GM21825 (cell line): ENCODE results near the gene RASSF10.

ENCODE experiments used
- ATAC-seq: cut with Tn5 transposase; IDR thresholded peaks from one replicate; pipeline ENCODE4 v1.9.1; 2021; ENCODE audit warnings: mild to moderate bottlenecking, moderate library complexity; ENCODE audit not compliant: unreplicated experiment

Gene RASSF10

DNA sequence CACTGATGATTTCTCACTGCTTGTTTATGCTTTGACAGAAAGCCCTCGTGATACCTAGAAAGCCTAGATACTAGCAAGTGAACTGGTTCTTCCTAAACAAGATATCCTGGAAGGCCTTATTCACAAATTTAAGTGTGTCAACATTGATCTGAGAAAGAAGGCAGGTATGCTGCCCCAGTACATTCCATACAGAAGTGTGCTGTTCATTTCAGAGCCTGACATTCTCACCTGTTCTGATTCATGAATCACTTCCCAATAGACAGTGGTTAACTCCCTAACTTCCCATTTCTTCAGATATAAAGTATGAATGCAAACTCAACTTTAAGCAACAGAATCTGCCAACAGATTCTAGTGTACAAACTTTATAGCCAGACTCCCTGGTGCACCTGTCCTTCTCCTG lies 15.5 kb upstream of the RASSF10 start:
- no peak for ATAC-seq

DNA sequence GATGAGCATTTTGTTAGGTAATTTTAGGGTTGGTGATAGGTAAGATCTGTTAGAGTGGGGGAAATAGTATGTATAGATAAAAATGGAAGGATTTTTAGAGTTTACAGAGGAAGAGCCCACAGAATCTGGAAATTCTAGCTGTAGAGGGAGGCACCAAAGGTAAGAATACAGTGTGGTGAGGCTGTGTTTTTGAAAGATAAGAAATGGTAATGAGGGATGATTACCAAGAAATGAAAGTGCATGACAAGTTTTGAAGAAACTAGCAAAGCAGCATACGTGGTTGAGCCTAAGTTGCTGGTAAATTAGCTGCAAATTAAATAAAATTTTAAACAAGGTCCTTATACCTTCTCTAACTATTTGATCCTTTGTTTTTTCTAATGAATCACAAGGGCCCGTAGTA lies 14.6 kb upstream of the RASSF10 start:
- no peak for ATAC-seq

DNA sequence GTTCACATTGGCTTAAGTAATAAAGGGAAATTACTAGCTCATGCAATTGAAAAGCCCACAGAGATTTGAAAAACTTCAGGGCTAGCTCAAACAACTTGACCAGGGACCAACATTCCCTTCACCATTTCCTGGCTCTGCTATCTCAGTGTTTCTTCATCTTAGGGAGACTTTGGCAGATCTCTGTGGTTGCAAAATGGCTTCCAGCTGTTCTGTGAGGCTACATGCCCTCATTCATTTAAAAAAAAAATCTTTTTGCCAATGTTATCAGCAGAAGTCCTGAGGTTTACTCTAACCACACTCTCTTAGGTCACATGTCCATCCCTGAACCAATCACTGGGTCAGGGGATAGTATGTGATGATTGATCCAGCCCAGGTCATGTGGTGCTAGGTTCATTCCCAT lies 13.9 kb upstream of the RASSF10 start:
- ATAC-seq, result no peak

DNA sequence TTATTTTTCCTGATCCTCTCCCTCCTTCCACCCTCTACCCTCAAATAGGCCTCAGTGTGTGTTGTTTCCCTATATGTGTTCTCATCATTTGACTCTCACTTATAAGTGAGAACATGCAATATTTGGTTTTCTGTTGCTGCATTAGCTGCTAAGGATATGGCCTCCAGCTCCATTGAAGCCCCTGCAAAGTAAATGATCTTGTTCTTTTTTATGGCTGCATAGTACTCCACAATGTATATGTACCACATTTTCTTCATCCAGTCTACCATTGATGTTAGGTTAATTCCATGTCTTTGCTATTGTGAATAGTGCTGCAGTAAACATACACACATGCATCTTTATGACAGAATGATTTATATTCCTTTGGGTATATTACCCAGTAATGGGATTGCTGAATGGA lies 13.3 kb upstream of the RASSF10 start:
- ATAC-seq, result no peak

DNA sequence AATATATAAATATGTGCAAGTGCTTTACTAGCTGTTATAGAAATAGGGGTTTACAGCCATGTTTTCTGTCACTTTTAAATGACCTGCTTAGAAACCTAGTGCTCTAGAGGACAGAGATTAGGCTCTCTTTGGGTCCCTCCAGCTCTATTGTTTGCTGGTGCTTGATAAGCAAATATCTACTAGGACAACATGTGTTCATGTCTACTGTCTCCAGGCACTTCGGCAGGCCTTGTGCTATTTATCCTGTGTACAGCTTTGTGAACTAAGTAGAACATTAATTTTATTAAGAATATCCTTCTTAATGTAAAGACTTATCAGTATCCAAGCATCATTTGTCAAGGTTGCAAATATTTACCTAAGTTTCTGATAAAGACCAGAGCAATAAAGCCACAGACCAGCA lies 11.9 kb upstream of the RASSF10 start:
- ATAC-seq, result no peak

DNA sequence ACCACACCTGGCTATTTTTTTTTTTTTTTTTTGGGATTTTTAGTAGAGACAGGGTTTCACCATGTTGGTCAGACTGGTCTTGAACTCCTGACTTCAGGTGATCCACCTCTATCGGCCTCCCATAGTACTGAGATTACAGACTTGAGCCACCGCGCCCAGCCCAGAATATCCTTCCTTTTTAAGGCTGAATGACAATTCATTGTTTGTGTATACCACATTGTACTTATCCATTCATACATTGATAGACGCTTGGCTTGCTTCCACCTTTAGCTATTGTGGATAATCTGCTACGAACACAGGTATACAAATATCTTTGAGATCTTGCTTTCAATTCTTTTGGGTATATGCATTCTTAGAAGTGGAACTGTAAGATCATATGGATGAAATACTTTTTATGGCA lies 10.8 kb upstream of the RASSF10 start:
- ATAC-seq, result no peak

DNA sequence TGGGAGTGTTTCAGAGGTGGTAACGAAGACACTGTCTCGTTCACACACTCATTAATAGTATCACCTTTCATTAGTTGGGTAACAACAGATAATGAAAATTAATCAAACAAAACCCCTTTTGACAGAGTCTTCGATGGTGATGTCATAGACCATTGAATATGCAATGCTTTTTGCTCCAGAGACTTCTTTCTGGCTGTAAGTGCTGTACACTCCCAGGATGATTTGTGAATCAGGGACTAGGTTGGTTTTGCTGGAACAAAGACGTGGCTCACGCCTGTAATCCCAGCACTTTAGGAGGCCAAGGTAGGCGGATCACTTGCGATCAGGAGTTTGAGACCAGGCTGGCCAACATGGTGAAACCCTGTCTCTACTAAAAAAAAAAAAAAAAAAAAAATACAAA lies 9.5 kb upstream of the RASSF10 start:
- no peak for ATAC-seq

DNA sequence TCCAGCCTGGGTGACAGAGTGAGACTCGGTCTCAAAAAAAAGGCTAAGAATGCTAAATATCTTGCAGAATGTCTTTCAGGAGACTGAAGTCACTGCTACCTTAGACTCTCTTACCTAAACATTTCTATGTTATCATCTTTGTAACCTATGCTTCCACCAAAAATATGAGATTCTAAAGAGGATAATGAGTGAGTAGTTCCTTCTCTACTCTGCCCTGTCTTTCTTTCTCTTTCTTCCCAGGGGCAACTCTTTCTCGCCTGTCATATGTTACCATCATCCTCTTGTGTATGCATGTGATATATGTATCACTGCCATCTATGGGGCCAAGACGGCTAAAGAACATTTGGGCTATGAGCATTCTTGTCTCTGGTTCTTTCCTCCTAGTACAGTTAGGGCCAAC lies 9.0 kb upstream of the RASSF10 start:
- ATAC-seq, result no peak

DNA sequence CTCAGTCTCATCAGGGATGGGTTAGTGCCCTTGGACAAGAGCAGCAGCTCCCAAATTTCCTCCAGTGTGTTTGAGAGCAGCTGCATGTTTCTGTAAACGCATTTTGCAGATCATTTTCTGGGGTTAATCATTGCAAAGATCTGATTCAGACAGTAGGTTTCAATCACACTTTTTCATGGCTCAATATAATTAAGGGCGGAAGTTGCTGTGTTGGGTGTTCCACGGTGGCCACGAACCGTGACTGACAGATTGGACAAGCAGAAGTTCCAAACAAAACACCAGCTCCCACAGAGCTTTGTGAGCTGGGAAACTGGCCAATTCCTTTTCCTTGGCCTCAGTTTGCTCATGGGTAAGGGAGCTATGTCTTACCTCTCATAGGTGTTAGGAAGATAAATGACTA lies 8.4 kb upstream of the RASSF10 start:
- ATAC-seq, result no peak

DNA sequence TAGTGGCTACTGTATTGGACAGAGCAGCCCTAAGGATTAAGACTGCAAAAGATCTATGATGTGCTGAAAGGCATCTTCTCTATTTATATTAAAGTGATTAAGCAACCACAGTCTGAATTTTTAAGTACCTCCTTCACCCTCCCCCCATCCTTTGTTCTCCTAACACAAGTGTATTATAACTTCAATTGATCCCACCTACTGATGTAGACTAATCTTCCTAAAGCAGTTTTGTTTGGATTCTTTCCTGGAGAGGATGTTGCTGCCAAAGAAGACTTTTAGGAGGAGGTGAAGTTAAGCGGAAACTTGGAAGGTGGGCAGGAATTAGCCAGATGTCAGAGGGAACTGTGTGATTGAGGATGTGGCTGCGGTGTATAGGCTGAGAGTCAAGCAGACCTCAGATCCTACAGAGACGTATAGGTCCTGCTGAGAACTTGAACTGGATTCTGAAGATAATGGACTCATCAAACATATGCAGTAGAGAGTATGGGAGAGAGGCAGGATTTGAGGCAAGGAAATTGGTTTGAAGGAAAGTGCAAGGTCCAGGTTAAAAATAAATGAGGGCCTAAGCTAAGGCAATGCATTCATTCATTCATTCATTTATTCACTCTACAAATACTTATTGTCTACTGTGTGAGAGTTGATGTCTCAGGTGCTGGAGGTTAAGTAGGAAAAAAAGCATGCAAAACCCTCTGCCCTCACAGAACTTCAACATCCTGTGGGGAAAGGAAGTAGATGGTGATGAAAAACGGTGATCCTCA lies 5.2 kb upstream of the RASSF10 start:
- ATAC-seq, result no peak

DNA sequence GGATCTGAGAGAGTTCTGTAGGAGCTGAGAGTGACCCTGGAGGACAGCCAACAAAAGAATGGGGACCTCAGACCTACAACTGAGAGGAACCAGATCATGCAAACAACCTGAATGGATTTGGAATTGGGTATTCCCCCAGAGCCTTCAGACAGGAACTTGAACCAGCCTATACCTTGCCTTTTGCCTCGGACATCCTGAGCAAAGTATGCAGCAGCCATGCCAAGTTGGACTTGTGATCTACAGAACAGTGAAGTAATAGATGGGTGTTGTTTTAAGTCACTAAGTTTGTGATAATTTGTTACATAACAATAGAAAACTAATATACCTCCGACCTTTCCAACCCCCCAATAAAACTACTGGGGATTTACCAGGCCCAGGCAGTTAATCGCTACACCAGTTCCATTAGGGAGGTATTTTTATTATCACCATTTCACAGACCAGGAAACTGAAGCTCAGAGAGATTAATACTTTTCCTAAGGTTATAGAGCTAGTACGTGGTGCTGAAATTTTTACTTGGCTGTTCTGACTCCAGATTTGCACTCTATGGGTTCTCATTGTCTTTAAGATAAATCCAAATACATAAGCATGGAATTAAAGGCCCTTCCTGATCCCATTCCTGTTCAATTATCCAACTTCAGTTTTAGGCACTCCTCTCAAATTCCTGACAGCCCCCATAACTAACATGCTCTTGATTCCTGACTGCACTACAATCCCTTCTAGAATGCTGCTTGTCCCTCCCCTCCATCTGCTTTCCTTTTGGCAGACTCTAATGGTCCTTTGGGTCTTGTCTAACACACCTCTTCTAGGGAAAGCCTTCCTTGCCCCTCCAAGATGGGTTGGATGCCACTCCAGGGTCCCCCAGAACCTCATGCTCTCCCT lies 1.7 kb upstream of the RASSF10 start:
- no peak for ATAC-seq

DNA sequence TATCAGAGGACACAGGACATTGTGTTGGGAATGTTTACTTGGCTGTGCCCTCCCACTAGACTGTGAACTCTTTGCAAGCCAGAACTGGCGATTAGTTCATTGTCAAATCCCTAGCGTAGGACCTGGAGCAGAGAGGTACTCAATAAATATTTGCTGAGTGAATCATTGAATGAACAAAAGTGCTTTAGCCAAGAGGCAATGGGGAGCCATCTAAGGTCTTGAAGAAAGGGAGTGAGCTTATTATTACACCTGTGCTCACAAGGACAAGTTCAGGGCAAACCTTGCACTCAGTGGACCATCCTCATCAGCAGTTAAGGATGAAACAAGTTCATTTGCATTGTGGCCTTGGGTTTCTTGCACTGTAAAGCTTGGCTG lies 1.1 kb upstream of the RASSF10 start:
- no peak for ATAC-seq

DNA sequence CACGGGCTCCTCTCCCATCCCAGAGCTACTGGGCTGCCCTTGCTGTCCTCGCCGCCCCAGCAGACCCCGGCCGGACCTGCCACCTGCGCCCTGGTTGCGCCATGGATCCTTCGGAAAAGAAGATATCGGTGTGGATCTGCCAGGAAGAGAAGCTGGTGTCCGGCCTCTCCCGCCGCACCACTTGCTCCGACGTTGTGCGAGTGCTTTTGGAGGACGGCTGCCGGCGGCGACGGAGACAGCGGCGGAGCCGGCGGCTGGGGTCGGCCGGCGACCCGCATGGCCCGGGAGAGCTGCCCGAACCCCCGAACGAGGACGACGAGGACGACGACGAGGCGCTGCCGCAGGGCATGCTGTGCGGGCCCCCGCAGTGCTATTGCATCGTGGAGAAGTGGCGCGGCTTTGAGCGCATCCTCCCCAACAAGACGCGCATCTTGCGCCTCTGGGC lies 382 bp downstream of the RASSF10 start:
- ATAC-seq, result no peak

DNA sequence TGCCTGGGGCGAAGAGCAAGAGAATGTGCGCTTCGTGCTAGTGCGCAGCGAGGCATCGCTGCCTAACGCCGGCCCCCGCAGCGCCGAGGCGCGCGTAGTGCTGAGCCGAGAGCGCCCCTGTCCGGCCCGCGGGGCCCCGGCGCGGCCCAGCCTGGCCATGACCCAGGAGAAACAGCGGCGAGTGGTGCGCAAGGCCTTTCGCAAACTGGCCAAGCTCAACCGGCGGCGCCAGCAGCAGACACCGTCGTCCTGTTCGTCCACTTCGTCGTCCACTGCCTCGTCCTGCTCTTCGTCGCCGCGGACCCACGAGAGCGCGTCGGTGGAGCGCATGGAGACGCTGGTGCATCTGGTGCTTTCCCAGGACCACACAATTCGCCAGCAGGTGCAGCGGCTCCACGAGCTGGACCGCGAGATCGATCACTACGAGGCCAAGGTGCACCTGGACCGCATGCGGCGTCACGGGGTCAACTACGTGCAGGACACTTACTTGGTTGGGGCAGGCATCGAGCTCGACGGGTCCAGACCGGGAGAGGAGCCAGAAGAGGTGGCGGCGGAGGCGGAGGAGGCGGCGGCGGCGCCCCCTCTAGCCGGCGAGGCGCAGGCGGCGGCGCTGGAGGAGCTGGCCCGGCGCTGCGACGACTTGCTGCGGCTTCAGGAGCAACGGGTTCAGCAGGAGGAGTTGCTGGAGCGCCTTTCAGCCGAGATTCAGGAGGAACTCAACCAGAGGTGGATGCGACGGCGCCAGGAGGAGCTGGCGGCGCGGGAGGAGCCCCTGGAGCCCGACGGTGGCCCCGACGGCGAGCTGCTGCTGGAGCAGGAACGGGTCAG lies 1.0 kb downstream of the RASSF10 start:
- ATAC-seq, result no peak

DNA sequence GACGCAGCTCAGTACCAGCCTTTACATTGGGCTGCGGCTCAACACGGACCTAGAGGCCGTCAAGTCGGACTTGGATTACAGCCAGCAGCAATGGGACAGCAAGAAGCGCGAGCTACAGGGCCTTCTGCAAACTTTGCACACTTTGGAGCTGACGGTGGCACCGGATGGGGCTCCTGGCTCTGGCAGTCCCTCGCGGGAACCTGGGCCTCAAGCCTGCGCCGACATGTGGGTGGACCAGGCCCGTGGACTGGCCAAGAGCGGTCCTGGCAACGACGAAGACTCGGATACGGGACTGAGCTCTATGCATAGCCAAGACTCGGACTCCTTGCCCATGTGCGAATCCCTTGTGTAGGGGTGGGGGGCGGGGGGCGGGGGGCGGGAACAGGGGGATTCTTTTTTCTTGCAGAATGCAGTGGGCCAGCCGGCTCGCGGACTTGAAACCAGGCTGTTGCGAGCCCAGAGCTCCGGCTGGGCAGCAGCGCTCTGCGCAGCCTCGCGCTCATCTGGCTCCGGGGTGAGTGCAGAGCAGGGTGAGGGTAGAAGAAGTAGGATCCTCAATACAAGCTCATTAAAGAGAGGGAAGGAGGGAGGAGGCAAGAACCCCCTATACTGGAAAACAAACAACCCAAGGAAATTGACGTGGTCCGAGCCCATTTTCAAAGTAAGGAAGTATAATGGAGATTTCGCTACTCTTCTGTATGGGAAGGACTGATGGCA lies 1.8 kb downstream of the RASSF10 start:
- ATAC-seq, result no peak

DNA sequence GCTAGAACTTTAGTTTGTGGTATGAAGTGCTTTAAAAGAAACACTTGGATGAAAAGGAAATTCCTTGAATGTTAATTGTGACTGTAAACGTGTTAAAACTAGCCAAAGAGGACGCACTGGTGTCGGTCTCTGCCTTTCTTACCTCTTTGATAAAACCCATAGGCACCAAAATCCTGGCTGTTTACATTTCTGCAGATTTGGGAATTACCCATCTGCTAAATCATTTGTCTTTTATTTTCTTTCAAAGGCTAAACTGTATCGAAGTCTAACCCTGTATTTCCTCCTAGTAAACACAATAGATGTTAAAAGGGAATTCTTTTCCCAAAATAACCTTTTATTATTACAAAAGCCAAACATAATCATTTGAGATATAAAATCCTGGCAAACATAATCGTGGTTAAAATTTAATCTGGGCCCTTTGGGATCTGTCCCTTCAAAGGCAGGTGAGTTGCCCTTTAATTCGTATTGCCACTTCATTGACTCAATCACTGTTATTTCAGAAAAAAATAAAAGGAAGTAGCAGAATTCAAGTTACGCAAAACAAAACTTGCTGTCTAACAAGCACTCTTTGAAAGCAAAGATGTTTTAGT lies 2.4 kb downstream of the RASSF10 start:
- ATAC-seq, result no peak

DNA sequence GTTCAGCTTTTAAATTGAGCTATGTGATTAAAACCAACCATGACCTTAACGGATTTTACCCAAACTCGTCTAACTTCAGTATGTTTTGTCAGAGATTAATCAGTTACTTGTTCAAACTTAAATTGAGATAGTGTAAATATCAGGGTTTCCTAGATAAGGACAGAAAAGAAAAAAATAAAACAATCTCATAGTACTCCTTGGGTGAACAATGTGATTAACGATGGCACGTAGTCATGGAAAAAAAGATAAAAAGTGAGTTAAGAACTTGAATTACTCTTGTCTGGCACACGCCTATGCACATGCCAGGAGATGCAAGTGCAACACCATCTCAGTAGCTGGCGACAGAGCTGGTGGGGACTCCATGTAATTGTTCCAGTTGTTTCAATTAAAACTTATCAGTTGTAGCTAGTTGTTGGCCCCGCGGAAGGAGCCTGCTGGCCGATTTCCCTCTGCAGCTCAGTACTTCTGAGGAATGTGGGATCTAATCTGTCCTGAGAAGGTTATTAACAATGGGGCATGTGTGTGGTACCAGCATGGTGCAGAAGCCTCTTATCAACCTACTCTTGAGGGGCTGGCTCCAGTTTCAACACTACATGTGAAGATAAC lies 3.0 kb downstream of the RASSF10 start:
- ATAC-seq, result no peak

DNA sequence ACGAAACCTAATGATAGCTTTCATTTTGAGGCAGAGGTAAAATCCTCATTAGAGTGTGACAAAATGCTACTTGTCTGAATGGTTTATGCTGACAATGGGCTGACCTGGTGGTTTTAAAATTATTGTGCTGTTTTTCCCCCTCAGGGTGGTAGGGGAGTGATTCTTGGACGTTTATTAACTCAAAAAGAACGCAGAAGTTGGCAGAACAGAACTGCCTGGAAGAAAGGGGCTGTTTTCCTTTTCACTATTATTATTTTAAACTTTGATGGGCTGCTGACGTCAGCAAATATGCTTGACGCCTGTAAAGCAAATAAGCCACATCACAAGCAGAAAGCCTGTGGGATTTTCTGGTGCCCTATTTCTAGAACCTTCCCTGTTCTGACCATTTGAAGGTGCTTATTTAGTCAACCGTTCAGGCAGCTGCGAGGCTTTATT lies 4.0 kb downstream of the RASSF10 start:
- no peak for ATAC-seq

DNA sequence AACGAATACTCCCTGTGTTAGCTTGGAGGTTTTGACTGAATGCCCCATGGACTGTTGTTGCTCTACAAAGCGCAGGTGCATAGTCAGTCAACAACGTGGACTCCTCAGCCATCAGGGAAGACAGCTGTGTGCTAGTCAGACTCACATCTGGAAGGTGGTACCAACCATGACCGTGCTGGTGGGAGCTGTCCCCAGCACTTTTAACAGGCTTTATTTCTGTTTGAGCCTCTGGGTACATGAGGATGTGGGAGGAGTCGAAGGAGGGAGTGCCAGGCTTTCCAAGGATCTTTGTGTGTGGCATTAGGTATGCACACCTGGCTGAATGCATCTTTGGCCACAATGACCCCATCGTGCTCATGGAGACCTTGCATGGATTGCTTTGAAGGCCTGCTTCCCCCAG lies 6.6 kb downstream of the RASSF10 start:
- ATAC-seq, result no peak

DNA sequence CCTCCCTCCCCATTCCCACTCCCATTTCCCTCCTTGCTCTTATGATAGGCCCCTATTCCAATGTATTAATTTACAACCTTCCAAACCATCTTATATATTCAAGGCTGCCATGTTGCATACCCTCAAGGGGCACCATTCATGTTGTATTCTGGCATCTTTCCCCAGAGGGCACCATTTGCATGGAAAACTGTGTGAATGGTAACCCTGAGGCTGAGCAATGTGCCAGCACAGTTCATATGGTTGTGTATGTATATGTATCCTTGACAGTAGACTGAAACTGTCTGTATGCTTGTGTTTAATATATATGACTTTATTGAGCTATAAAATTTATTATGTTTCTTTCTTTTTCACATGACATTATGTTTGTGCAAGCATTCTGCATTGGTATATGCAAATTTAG lies 7.3 kb downstream of the RASSF10 start:
- ATAC-seq, result no peak
